Muscle layer of duodenum (tissue), 2 donors: ENCODE results near the gene C6orf136.
A peak's percentile ranks its signal among the peaks of the same experiment; 100 is the strongest.
"Not testable (repeated sequence)": the region's sequence is repeated elsewhere in the genome, so short reads cannot be mapped to it uniquely, and the experiment has no call there.

ENCODE experiments used
- H3K27ac ChIP-seq: one replicate; pipeline ENCODE4 v1.7.0; 2013; ENCODE audit warnings: mild to moderate bottlenecking, low read length
- H3K27me3 ChIP-seq: one replicate; pipeline ENCODE4 v1.7.0; 2013; ENCODE audit warnings: low read depth, mild to moderate bottlenecking, control low read depth, low read length
- H3K36me3 ChIP-seq, 2 donors: one replicate each; pipeline ENCODE4 v1.7.0; 2013; ENCODE audit warnings: low read length in 2 of 2, control low read depth in 1 of 2, mild to moderate bottlenecking in 1 of 2; ENCODE audit not compliant: insufficient read depth in 2 of 2, control insufficient read depth in 1 of 2
- H3K4me1 ChIP-seq, 2 donors: one replicate each; pipeline ENCODE4 v1.7.0; 2013; ENCODE audit warnings: low read length in 2 of 2, mild to moderate bottlenecking in 2 of 2, control low read depth in 1 of 2, moderate library complexity in 1 of 2; ENCODE audit not compliant: insufficient read depth in 2 of 2, control insufficient read depth in 1 of 2
- H3K4me3 ChIP-seq, 2 donors: one replicate each; pipeline ENCODE4 v1.7.0; 2013; ENCODE audit warnings: low read length in 2 of 2, low read depth in 1 of 2, mild to moderate bottlenecking in 1 of 2
- H3K9me3 ChIP-seq, 2 donors: one replicate each; pipeline ENCODE4 v1.7.0; 2013; ENCODE audit warnings: low read length in 2 of 2, control low read depth in 1 of 2, mild to moderate bottlenecking in 1 of 2; ENCODE audit not compliant: control insufficient read depth in 1 of 2
- donor health status: healthy.

C6orf136 gene

GRCh38 chr6:30644769-30645168, 2.2 kb upstream of the C6orf136 start:
- Histone ChIP-seq H3K9me3 (no peaks in the 10 kb centered on the region), H3K27ac (no peak overlapping the region), H3K27me3 (no peaks in the 10 kb centered on the region), H3K4me1 (peaks cover 11 to 16% of the 10 kb centered on the region in 2 donors), H3K36me3 (peaks cover 21 to 32% of the 10 kb centered on the region in 2 donors), H3K4me3 (no peak overlapping the region)

GRCh38 chr6:30645989-30646388, 944 bp upstream of the C6orf136 start:
- no peaks in the 10 kb centered on the region for H3K27me3 ChIP-seq
- no peaks in the 10 kb centered on the region for H3K9me3 ChIP-seq
- peak overlapping the region; percentile 26 for H3K27ac ChIP-seq
- H3K4me1 ChIP-seq: peaks cover 11 to 16% of the 10 kb centered on the region in 2 donors
- no peak overlapping the region for H3K4me3 ChIP-seq
- peaks cover 17 to 24% of the 10 kb centered on the region in 2 donors for H3K36me3 ChIP-seq

- H3K4me3 ChIP-seq: peak overlapping the region; percentile 75 to 90
- peaks cover 18 to 28% of the 10 kb centered on the region in 2 donors for H3K36me3 ChIP-seq
- H3K9me3 ChIP-seq: no peaks in the 10 kb centered on the region
- H3K27ac ChIP-seq: peak overlapping the region; percentile 86
- H3K27me3 ChIP-seq: no peaks in the 10 kb centered on the region
- H3K4me1 ChIP-seq: peaks cover 11 to 16% of the 10 kb centered on the region in 2 donors
These were observed 546 bp downstream of the C6orf136 start for GRCh38 chr6:30647242-30648116.

GRCh38 chr6:30651143-30651542, 4.2 kb downstream of the C6orf136 start:
- Histone ChIP-seq H3K4me3 (no peak overlapping the region), H3K27ac (no peak overlapping the region), H3K36me3 (peaks cover 42 to 58% of the 10 kb centered on the region in 2 donors), H3K27me3 (no peaks in the 10 kb centered on the region), H3K4me1 (peaks cover 9 to 14% of the 10 kb centered on the region in 2 donors), H3K9me3 (no peaks in the 10 kb centered on the region)

- Histone ChIP-seq H3K27me3 (no peaks in the 10 kb centered on the region), H3K4me3 (no peak overlapping the region), H3K27ac (no peak overlapping the region), H3K4me1 (no peaks in the 10 kb centered on the region), H3K9me3 (no peaks in the 10 kb centered on the region), H3K36me3 (peaks cover 69 to 88% of the 10 kb centered on the region in 2 donors)
These were observed 8.1 kb downstream of the C6orf136 start for GRCh38 chr6:30654798-30655742.

- Histone ChIP-seq H3K4me3 (no peak overlapping the region), H3K27ac (no peak overlapping the region), H3K4me1 (no peaks in the 10 kb centered on the region), H3K36me3 (peaks cover 73 to 93% of the 10 kb centered on the region in 2 donors), H3K27me3 (no peaks in the 10 kb centered on the region), H3K9me3 (no peaks in the 10 kb centered on the region)
These were observed 8.8 kb downstream of the C6orf136 start for GRCh38 chr6:30655743-30656094.

- Histone ChIP-seq H3K9me3 (no peaks in the 10 kb centered on the region), H3K4me3 (no peak overlapping the region), H3K27me3 (no peaks in the 10 kb centered on the region), H3K27ac (no peak overlapping the region), H3K4me1 (no peaks in the 10 kb centered on the region), H3K36me3 (peaks cover 77 to 91% of the 10 kb centered on the region in 2 donors)
These were observed 9.6 kb downstream of the C6orf136 start for GRCh38 chr6:30656513-30656912.

- Histone ChIP-seq H3K36me3 (peaks cover 83 to 91% of the 10 kb centered on the region in 2 donors), H3K4me3 (no peak overlapping the region), H3K27me3 (no peaks in the 10 kb centered on the region), H3K4me1 (no peaks in the 10 kb centered on the region), H3K9me3 (no peaks in the 10 kb centered on the region), H3K27ac (no peak overlapping the region)
These were observed 10.5 kb downstream of the C6orf136 start for GRCh38 chr6:30657454-30657853.

GRCh38 chr6:30657922-30658321, 11.0 kb downstream of the C6orf136 start:
- H3K9me3 ChIP-seq, H3K4me3 ChIP-seq, H3K4me1 ChIP-seq, H3K27me3 ChIP-seq, H3K27ac ChIP-seq: not testable (repeated sequence)
- peaks cover 84 to 91% of the 10 kb centered on the region in 2 donors for H3K36me3 ChIP-seq

GRCh38 chr6:30664994-30665767, 18.2 kb downstream of the C6orf136 start:
- no peaks in the 10 kb centered on the region for H3K27me3 ChIP-seq
- H3K36me3 ChIP-seq: peaks cover 57 to 72% of the 10 kb centered on the region in 2 donors
- no peaks in the 10 kb centered on the region for H3K4me1 ChIP-seq
- H3K9me3 ChIP-seq: no peaks in the 10 kb centered on the region
- H3K4me3 ChIP-seq: no peak overlapping the region
- no peak overlapping the region for H3K27ac ChIP-seq
